NB4 (cell line): ENCODE data around the gene ARMH2.

Source experiments
- CTCF ChIP-seq: IDR thresholded peaks from one replicate; pipeline ENCODE4 v1.5.1; 2012; ENCODE audit warnings: low read depth, low read length
- MYC ChIP-seq: IDR thresholded peaks from 2 replicates; pipeline ENCODE4 v1.6.1; 2011; ENCODE audit warnings: low read depth, low read length
- POLR2A ChIP-seq: IDR thresholded peaks from 2 replicates; pipeline ENCODE4 v1.6.1; 2011; ENCODE audit warnings: mild to moderate bottlenecking; ENCODE audit not compliant: insufficient read length; ENCODE audit errors: extremely low read depth

GRCh38 chr6:24848461-24848860, 49.7 kb upstream of the ARMH2 start:
- TF ChIP-seq CTCF (no peak), POLR2A (no peak), MYC (no peak)
